Central memory CD8-positive, alpha-beta T cell (primary cell): ENCODE data around the gene CNKSR3.

Source experiments
- ATAC-seq: fragments of 150-1000 bp; cut with Tn5 transposase; replicated peaks from 2 replicates; pipeline ENCODE4 v1.10.0; 2022; ENCODE audit warnings: mild to moderate bottlenecking, moderate FRiP score, moderate number of reproducible peaks; ENCODE audit not compliant: poor library complexity, severe bottlenecking; ENCODE audit errors: extremely low read depth
- DNase-seq, 2 donors: peaks; one replicate each; pipeline ENCODE4 v3.0.0; 2021; ENCODE audit warnings: low spot score in 2 of 2
- H3K27ac Mint-ChIP-seq: one replicate; pipeline ENCODE4 v1.8.0; 2022; ENCODE audit warnings: low read depth, mild to moderate bottlenecking, moderate library complexity, mixed read lengths
- H3K27me3 Mint-ChIP-seq: one replicate; pipeline ENCODE4 v1.8.0; 2022; ENCODE audit warnings: mixed read lengths
- H3K36me3 Mint-ChIP-seq: one replicate; pipeline ENCODE4 v1.8.0; 2022; ENCODE audit warnings: mild to moderate bottlenecking, moderate library complexity, mixed read lengths; ENCODE audit not compliant: insufficient read depth
- H3K4me1 Mint-ChIP-seq: one replicate; pipeline ENCODE4 v1.8.0; 2022; ENCODE audit warnings: mixed read lengths
- H3K4me3 Mint-ChIP-seq: one replicate; pipeline ENCODE4 v1.8.0; 2022; ENCODE audit warnings: mild to moderate bottlenecking, moderate library complexity, mixed read lengths
- H3K9me3 Mint-ChIP-seq: one replicate; pipeline ENCODE4 v1.8.0; 2022; ENCODE audit warnings: mixed read lengths

Gene CNKSR3

DNA sequence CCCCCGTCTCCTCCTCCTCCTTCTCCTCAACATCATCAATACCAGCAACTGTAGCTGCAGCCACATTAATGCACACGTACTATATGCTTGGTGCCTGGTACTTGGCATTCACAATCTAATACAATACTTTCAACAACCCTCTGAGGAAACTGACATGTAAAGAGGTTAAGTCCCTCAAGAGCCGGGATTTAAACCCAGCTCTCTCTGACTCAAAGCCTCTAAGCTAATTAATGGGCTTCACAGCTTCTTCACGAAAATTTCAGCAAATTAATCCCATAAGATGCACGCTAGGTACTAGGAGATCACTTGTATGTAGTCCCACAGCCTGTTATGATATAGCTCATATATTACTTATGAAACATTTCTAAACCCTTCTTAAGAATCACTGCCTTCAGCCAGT is 80.8 kb downstream of the CNKSR3 start:
- ATAC-seq = no peak
- no peak overlapping the region for H3K27ac Mint-ChIP-seq

DNA sequence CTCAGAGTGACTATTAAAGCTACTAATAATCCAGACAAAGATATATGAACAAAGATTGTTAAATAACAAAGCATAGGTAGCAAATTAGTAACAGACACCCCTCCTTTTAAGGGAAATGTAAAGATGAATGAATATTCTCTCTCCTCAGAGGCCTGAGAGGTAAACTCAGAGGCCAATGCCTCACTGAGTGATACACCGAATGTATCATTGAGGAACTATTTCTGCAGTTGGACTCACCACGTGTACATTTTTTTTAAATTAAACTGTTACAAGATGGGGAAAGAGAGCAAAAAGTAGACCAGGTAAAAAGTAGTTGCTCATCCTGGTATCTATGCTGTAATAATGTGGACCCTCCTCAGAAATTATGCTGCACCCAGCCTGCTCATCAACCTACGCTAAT is 81.6 kb downstream of the CNKSR3 start:
- Mint-ChIP-seq H3K4me1 (no peaks in the 10 kb centered on the region), H3K27ac (no peak overlapping the region), H3K27me3 (no peaks in the 10 kb centered on the region), H3K9me3 (no peaks in the 10 kb centered on the region), H3K36me3 (no peaks in the 10 kb centered on the region), H3K4me3 (no peak overlapping the region)
- no peak for ATAC-seq
- DNase-seq = no peak

More for the DNA sequence above, 80.8 kb downstream of the CNKSR3 start:
- Mint-ChIP-seq H3K36me3 (no peaks in the 10 kb centered on the region), H3K4me3 (no peak overlapping the region), H3K9me3 (no peaks in the 10 kb centered on the region), H3K4me1 (no peaks in the 10 kb centered on the region), H3K27me3 (no peaks in the 10 kb centered on the region)
- DNase-seq = no peak

DNA sequence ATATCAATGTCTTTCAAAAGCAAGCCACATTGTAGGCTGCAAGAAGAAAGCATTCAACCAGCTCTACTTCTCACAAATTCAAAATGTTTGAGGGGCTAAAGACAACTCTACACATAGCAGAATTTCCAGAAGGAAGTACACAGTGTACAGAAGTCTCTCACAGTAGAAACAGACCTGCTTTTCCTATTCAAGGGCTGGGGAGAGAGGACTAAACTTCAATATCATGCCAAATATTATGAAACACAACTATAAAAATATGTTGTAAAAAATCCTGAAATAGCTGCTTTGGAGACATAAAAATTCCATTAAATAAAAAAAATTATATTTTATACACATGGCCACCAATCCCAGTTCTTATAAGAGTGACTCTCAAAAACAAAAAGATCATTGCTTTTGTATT is 83.0 kb downstream of the CNKSR3 start:
- H3K9me3 Mint-ChIP-seq = no peaks in the 10 kb centered on the region
- H3K4me1 Mint-ChIP-seq = no peaks in the 10 kb centered on the region
- no peak overlapping the region for H3K4me3 Mint-ChIP-seq
- no peaks in the 10 kb centered on the region for H3K36me3 Mint-ChIP-seq
- no peak for ATAC-seq
- DNase-seq = no peak
- H3K27ac Mint-ChIP-seq = no peak overlapping the region
- no peaks in the 10 kb centered on the region for H3K27me3 Mint-ChIP-seq

DNA sequence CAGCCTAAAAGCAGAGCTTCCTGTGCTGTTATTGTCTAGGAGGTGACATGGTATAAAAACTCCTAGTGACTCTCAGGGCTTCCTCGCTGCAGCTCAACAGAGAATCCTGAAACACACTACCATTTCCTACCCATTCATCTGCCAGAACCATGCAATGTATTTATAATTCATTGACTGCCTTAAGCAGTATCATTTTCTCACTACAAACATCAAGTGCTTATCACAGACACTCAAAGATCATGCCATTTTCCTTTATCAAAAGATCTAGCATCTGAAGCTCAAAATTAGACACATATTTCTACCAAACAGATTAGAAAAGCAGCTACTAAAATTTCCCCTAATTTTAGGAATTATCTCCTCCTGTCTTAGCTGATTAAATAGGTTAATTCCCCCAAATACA is 83.5 kb downstream of the CNKSR3 start:
- DNase-seq (no peak), ATAC-seq (no peak)
- Mint-ChIP-seq H3K27ac (no peak overlapping the region), H3K4me3 (no peak overlapping the region), H3K27me3 (no peaks in the 10 kb centered on the region), H3K36me3 (no peaks in the 10 kb centered on the region), H3K9me3 (no peaks in the 10 kb centered on the region), H3K4me1 (no peaks in the 10 kb centered on the region)

DNA sequence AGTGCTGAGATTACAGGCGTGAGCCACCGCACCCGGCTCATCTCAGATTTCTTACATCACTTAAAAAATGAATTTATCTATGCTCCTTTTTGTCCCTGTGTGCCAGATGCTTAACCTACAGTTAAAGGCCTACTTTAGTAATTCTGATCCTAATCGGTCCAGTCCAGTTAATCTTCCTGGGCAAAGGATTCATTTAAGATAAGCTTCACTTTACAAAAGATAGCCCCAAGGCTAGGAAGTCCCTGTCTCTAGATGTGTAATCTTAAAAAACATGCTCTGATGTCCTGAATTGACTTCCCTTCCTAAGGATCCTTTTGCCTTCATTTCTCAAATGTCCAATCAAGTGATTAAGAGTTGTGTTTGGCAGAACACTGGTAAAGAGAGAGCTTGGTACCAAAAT is 85.5 kb downstream of the CNKSR3 start:
- Mint-ChIP-seq H3K36me3 (no peaks in the 10 kb centered on the region), H3K27me3 (peaks cover 2% of the 10 kb centered on the region), H3K4me1 (no peaks in the 10 kb centered on the region), H3K27ac (no peak overlapping the region), H3K9me3 (no peaks in the 10 kb centered on the region), H3K4me3 (no peak overlapping the region)
- no peak for ATAC-seq
- no peak for DNase-seq

DNA sequence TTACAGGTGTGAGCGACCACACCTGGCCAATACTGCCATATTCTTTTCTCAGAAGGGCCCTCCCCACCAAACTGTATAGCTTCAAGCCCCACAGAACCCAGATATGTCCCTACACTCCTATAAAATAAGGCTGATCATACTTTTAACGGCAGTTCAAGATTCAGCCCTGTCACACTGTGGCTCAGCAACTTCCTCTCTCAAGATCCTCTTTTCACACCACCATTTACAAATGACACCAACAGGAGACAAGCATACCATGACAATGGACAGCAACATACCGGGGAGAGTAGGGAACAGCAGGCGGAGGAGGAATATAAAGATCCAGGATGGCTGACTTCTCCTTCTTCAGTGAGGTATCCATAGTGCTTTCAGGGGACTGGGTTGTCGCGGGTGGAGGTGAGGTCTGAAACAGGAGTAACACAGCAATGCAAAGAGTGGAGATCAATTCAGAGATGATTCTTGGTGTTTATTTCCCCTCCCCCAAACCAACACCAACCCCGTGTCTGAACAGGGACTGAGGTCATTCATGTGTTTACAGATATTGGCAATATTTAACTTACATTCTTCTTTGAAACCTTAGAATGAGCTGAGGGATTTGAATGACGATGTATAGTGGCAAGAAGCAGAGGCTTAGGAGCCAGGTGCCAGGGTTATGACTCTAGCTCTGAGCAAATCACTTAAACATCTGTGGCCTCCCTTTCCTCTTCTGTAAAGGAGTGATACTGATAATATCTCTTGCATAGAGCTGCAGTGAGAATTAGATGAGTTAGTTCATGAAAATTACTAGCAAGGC is 96.3 kb downstream of the CNKSR3 start:
- H3K4me1 Mint-ChIP-seq = no peaks in the 10 kb centered on the region
- DNase-seq (no peak), ATAC-seq (no peak)
- H3K27ac Mint-ChIP-seq = no peak overlapping the region
- no peaks in the 10 kb centered on the region for H3K36me3 Mint-ChIP-seq
- H3K4me3 Mint-ChIP-seq = no peak overlapping the region
- H3K9me3 Mint-ChIP-seq = no peaks in the 10 kb centered on the region
- H3K27me3 Mint-ChIP-seq = peaks cover 65% of the 10 kb centered on the region

DNA sequence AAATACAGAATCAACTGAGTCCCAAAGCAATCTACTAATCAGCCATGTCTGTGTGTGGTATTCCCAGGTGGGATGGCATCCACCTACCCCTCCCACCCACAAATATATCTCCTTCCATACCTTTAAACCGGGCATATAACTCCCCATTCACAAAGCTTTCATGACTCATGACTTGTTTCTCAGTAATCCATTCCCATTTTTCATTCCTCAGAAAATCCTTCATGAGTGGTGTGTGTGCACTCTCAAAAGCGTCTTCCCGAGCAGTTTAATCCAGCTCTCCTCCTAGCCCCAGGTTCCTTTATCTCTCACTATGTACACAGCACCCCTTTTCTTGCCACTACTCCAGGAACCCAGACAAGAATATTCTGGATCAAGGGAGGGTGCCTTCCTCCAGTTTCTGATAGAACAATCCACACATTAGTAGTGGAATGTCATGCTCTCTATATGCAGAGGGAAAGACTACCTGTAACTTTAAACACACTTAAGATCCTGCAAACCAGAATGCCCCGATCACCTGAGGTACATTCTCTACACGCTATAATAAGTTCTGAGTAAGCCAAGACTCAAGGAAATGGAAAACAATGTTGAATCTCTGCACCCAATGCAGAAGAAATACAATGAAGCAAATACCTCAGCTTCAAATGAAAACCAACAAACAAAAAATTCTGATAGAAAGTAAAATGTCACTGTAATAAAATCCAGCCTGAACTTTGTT is 98.2 kb downstream of the CNKSR3 start:
- DNase-seq (no peak), ATAC-seq (no peak)
- H3K36me3 Mint-ChIP-seq = no peaks in the 10 kb centered on the region
- H3K9me3 Mint-ChIP-seq = no peaks in the 10 kb centered on the region
- H3K27me3 Mint-ChIP-seq = peaks cover 46% of the 10 kb centered on the region
- no peaks in the 10 kb centered on the region for H3K4me1 Mint-ChIP-seq
- H3K27ac Mint-ChIP-seq = no peak overlapping the region
- H3K4me3 Mint-ChIP-seq = no peak overlapping the region

DNA sequence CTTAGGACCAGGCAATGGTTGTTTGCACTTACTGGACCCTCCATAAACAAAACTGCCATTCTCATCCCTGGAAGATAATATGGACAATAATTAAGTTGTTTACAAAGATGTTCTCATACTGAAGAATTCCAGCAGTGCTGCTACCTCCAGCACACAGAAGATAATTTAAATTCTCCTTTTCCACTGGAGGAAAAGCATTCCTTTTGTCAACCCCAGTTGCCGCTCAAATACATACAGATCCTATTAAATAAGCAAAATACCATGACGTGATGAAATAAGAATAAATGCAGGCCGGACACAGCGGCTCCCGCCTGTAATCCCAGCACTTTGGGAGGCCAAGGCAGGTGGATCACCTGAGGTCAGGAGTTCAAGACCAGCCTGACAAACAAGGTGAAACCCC is 99.4 kb downstream of the CNKSR3 start:
- Mint-ChIP-seq H3K36me3 (no peaks in the 10 kb centered on the region), H3K9me3 (no peaks in the 10 kb centered on the region), H3K27me3 (peaks cover 35% of the 10 kb centered on the region), H3K27ac (no peak overlapping the region), H3K4me3 (no peak overlapping the region), H3K4me1 (no peaks in the 10 kb centered on the region)
- ATAC-seq = no peak
- DNase-seq = no peak

DNA sequence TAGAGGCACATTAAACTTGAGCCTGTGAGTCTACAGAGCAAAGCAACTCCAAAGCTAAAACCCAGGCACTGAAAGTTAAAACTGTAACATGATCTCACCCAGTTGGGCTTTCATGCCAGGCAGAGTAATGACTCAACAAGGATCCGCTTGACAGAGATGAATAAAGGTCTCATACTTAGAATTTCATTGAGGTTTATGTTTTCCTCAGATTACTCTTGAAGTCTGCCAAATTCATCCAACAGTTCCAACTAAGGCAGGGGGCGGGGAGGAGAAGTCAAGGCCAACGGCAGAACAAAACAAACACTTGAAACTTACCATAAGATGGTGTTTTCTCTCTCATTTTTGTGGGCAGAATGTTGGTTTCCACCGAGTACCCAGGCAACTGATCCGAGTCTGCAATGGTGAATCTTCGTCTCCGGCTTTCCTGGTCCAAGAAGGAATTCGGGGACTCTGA is 99.8 kb downstream of the CNKSR3 start:
- no peak overlapping the region for H3K27ac Mint-ChIP-seq
- H3K36me3 Mint-ChIP-seq = no peaks in the 10 kb centered on the region
- DNase-seq (no peak), ATAC-seq (no peak)
- peaks cover 35% of the 10 kb centered on the region for H3K27me3 Mint-ChIP-seq
- no peaks in the 10 kb centered on the region for H3K4me1 Mint-ChIP-seq
- H3K9me3 Mint-ChIP-seq = no peaks in the 10 kb centered on the region
- H3K4me3 Mint-ChIP-seq = no peak overlapping the region

DNA sequence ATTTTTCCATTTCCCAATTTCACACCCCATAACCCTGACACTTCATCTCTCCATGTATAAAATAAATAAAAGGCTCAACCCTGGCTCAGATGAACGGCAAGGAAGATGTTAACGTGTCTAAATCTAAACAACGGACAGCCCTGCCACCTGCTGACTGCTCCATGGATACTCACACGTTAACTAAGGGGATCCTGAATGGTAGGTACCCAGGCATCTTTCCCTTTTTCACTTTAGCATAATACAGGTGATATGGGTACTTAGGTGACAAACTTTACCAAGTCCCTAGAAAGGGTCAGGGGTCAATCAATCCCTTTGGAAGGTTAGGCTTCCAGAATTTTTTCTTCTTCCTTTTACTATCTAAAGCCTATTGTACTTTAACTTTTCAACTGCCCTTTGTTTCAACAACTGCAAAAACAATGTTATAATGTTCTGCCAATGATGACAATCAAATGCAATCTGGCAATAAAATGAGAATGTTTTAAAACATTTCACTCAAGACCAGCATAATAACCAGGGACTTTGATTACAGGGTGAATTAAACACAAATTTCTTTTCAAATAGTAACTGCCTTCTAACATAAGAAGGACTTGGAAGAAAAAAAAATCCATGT is 101.5 kb downstream of the CNKSR3 start:
- H3K36me3 Mint-ChIP-seq = no peaks in the 10 kb centered on the region
- DNase-seq (no peak), ATAC-seq (no peak)
- H3K4me3 Mint-ChIP-seq = no peak overlapping the region
- H3K4me1 Mint-ChIP-seq = no peaks in the 10 kb centered on the region
- H3K27ac Mint-ChIP-seq = no peak overlapping the region
- peaks cover 30% of the 10 kb centered on the region for H3K27me3 Mint-ChIP-seq
- H3K9me3 Mint-ChIP-seq = no peaks in the 10 kb centered on the region

DNA sequence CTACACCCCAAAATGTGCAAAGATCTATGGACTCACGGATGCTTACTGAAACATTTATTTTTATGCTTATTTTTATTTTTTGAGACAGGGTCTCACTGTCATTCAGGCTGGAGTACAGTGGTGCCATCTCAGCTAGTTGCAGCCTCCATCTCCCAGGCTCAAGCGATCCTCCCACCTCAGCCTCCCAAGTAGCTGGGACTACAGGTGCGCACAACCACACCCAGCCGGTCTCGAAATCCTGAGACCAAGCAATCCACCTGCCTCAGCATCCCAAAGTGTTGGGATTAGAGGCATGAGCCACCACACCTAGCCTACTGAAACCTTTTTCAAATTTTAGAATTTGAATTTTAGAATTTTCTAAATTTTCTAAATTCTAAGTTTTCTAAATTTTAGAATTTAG is 103.0 kb downstream of the CNKSR3 start:
- Mint-ChIP-seq H3K4me3 (no peak overlapping the region), H3K36me3 (no peaks in the 10 kb centered on the region), H3K27me3 (peaks cover 19% of the 10 kb centered on the region), H3K9me3 (no peaks in the 10 kb centered on the region), H3K27ac (no peak overlapping the region), H3K4me1 (no peaks in the 10 kb centered on the region)
- ATAC-seq (no peak), DNase-seq (no peak)

DNA sequence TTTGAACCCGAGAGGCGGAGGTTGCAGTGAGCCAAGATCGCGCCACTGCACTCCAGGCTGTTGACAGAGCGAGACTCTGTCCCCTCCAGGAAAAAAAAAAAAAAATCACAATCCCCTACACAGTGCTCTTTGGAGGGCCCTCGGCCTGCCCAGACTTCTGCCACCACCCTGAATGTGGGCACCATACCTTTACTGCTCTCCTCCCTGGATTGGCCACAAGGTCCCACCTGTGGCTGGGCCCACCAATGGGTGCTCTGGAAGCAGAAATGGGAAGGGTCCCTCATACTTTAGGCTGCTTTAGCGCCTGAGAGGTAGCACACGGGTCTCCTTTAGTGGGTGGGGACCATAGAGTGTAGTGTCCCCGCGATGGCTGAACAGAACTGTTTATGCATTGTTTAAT is 103.6 kb downstream of the CNKSR3 start:
- ATAC-seq (no peak), DNase-seq (no peak)
- no peak overlapping the region for H3K4me3 Mint-ChIP-seq
- no peaks in the 10 kb centered on the region for H3K36me3 Mint-ChIP-seq
- H3K27me3 Mint-ChIP-seq = peaks cover 19% of the 10 kb centered on the region
- H3K4me1 Mint-ChIP-seq = no peaks in the 10 kb centered on the region
- H3K27ac Mint-ChIP-seq = no peak overlapping the region
- H3K9me3 Mint-ChIP-seq = no peaks in the 10 kb centered on the region

DNA sequence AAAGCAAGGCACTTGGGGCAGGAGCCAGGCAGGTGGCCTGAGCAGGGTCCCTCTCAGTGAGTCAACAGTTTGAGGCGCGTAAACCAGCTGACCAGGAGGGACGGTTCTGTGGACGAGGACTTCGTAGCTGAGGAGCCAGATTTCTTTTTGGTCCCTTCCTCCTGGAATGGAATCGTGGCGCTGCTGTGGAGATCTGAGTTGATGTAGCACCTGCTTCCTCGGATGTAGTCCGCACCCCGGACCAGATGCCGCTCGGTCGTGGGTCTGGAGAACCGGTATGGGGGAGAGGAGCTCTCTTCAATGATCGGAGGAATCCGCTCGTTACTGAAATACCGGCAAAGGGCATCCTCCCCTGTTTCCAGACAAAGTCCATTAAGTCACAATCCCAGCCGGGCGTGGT is 104.2 kb downstream of the CNKSR3 start:
- Mint-ChIP-seq H3K4me1 (no peaks in the 10 kb centered on the region), H3K4me3 (no peak overlapping the region), H3K27ac (no peak overlapping the region), H3K9me3 (no peaks in the 10 kb centered on the region), H3K36me3 (no peaks in the 10 kb centered on the region), H3K27me3 (peaks cover 19% of the 10 kb centered on the region)
- ATAC-seq (no peak), DNase-seq (no peak)
